HL-60 (cell line): ENCODE data around the gene ALK.

Experiments used
- CTCF ChIP-seq: IDR thresholded peaks from one replicate; pipeline ENCODE4 v1.5.1; 2011; ENCODE audit warnings: low read length, control low read depth, inconsistent platforms; ENCODE audit not compliant: insufficient read depth
- SPI1 ChIP-seq: IDR thresholded peaks from 2 replicates; pipeline ENCODE4 v1.6.1; 2012; ENCODE audit warnings: low read depth, mild to moderate bottlenecking, borderline replicate concordance

- TF ChIP-seq CTCF, result no peak
- no peak for TF ChIP-seq SPI1
Observed at GRCh38 chr2:29182334-29182733, 739.1 kb downstream of the ALK start.
